HepG2 (cell line): Measurements from ENCODE around the gene TLE1. TPM values are rescaled to one million over a fixed set of nuclear protein-coding genes. Genes with fewer than 3 reads are reported as not detected.

ENCODE experiments used
- BCL6 ChIP-seq: IDR thresholded peaks from 2 replicates; pipeline ENCODE4 v1.6.1; 2016; ENCODE audit warnings: missing genetic modification reagents, missing compliant biosample characterization
- GATAD2A ChIP-seq: IDR thresholded peaks from 2 replicates; pipeline ENCODE4 v1.6.1; 2016
- GFI1 ChIP-seq: sonication (generic); formaldehyde crosslinking; IDR thresholded peaks from 2 replicates; pipeline ENCODE4 v1.5.0; 2020; ENCODE audit warnings: missing genetic modification reagents, mild to moderate bottlenecking, borderline replicate concordance
- NR2F6 ChIP-seq, 2 experiments: IDR thresholded peaks; 2 replicates each; pipeline ENCODE4 v1.6.1; 2016; ENCODE audit warnings: antibody characterized with exemption in 1 of 2, mild to moderate bottlenecking in 1 of 2
- ONECUT2 ChIP-seq: sonication (generic); formaldehyde crosslinking; IDR thresholded peaks from 2 replicates; pipeline ENCODE4 v1.4.0; 2020; ENCODE audit warnings: missing genetic modification reagents
- SALL1 ChIP-seq: sonication (generic); formaldehyde crosslinking; IDR thresholded peaks from 2 replicates; pipeline ENCODE4 v1.8.0; 2022; ENCODE audit warnings: mild to moderate bottlenecking, missing genetic modification reagents
- SOX13 ChIP-seq, 3 experiments: fragments of 450-650 bp in 1 of 3; sonication (generic) in 1 of 3; formaldehyde crosslinking in 1 of 3; IDR thresholded peaks in 2 of 3; conservative IDR thresholded peaks in 1 of 3; 2 replicates each; pipeline versions ENCODE4 v1.5.0 to v1.6.1; 2016 to 2020; ENCODE audit warnings: antibody characterized with exemption in 1 of 3, mild to moderate bottlenecking in 1 of 3, missing compliant biosample characterization in 1 of 3, missing genetic modification reagents in 1 of 3, moderate library complexity in 1 of 3
- ZFP1 ChIP-seq: IDR thresholded peaks from 2 replicates; pipeline ENCODE4 v1.6.1; 2016
- ZNF251 ChIP-seq: sonication (generic); formaldehyde crosslinking; IDR thresholded peaks from 2 replicates; pipeline ENCODE4 v1.9.0; 2021; ENCODE audit warnings: mild to moderate bottlenecking, missing genetic modification reagents
- ZNF296 ChIP-seq: sonication (generic); formaldehyde crosslinking; conservative IDR thresholded peaks from 2 replicates; pipeline ENCODE4 v1.5.0; 2020; ENCODE audit warnings: mild to moderate bottlenecking, missing genetic modification reagents
- ZNF354B ChIP-seq: sonication (generic); formaldehyde crosslinking; IDR thresholded peaks from 2 replicates; pipeline ENCODE4 v1.8.0; 2022; ENCODE audit warnings: mild to moderate bottlenecking, missing genetic modification reagents
- polyA plus RNA-seq, 8 experiments: library from polyadenylated mRNA; depleted of rRNA in 3 of 8; stranded (reverse) in 7 of 8; unstranded in 1 of 8; fragments of >200 nt; fragmentation: Illumina TruSeq in 4 of 8; extraction: Trizol in 4 of 8; gene quantifications; 2 replicates each; pipeline versions ENCODE4 v1.2.1 to v1.2.3, GENCODE V29; 2011 to 2016; ENCODE audit warnings: low read depth in 4 of 8, missing spikeins in 1 of 8, mixed read lengths in 1 of 8; ENCODE audit not compliant: insufficient read depth in 1 of 8
- total RNA-seq, 5 experiments: library from RNA; depleted of rRNA; stranded (reverse); fragments of >200 nt; fragmentation: Illumina TruSeq; extraction: Trizol; gene quantifications; 2 replicates each; pipeline ENCODE4 v1.2.3, GENCODE V29; 2016; ENCODE audit warnings: low read depth in 1 of 5
- TF ChIP-seq, protein P1 (sequence below): sonication (generic); formaldehyde crosslinking; IDR thresholded peaks from 2 replicates; pipeline ENCODE4 v1.4.0; 2020; ENCODE audit warnings: missing genetic modification reagents
- TF ChIP-seq, protein P2 (sequence below): sonication (generic); formaldehyde crosslinking; IDR thresholded peaks from 2 replicates; pipeline ENCODE4 v1.4.0; 2020; ENCODE audit warnings: missing genetic modification reagents, low read depth, mild to moderate bottlenecking, borderline replicate concordance
- TF ChIP-seq, protein P3 (sequence below): sonication (generic); formaldehyde crosslinking; IDR thresholded peaks from 2 replicates; pipeline ENCODE4 v1.8.0; 2022; ENCODE audit warnings: missing genetic modification reagents, mild to moderate bottlenecking, borderline replicate concordance
- TF ChIP-seq, protein P4 (sequence below): IDR thresholded peaks from 2 replicates; pipeline ENCODE4 v1.6.1; 2012; ENCODE audit warnings: inconsistent platforms
- TF ChIP-seq, protein P5 (sequence below): sonication (generic); formaldehyde crosslinking; IDR thresholded peaks from one replicate; pipeline ENCODE4 v1.5.1; 2020; ENCODE audit warnings: mild to moderate bottlenecking, missing genetic modification reagents; ENCODE audit errors: not compliant biosample characterization

The TLE1 gene
- total and polyA plus RNA-seq, 2 of the 13 experiments (the other 11 are each of a cell fraction or from before 2014, with no cell fraction given), result 35.9 to 109 TPM

DNA sequence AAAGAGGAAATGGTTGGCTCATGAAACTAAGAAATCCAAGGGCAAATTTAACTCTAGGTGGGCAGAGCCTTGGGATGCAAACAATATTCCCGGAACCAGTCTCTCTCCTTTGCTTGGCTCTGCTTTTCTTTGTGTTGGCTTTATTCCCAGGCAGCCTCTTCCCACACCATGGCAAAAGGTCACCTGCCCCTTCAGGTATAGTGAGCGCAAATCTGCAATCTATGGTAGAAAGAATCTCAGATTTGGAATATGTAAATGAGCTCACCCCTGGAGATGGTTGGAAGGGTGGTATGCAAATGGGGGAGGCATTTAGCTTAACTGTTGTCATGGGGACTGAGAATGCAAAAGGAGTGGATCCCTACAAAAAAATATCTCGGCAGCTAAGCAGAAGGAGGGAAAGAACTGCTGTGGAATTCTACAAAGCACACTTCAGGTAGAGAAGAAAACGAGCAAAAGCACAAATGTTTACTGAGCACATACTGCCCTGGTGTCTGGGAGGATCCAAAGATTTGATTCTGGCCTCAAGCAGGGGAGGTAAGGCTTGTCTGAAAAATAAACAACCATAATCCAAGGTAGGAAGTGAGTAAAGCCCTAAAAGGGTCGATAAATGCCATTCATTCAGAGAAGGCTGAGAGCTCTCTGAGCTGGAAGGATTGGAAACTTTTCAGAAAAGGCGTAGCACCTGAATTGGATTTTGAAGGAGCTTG lies 139.7 kb downstream of the TLE1 start (continued):
- TF ChIP-seq, protein P1, sequence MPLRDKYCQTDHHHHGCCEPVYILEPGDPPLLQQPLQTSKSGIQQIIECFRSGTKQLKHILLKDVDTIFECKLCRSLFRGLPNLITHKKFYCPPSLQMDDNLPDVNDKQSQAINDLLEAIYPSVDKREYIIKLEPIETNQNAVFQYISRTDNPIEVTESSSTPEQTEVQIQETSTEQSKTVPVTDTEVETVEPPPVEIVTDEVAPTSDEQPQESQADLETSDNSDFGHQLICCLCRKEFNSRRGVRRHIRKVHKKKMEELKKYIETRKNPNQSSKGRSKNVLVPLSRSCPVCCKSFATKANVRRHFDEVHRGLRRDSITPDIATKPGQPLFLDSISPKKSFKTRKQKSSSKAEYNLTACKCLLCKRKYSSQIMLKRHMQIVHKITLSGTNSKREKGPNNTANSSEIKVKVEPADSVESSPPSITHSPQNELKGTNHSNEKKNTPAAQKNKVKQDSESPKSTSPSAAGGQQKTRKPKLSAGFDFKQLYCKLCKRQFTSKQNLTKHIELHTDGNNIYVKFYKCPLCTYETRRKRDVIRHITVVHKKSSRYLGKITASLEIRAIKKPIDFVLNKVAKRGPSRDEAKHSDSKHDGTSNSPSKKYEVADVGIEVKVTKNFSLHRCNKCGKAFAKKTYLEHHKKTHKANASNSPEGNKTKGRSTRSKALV, result 0 out of 2 replicates have a peak, but pooled peaks have one; percentile 45
- TF ChIP-seq NR2F6 (IDR thresholded peaks at IDR 0.05) (peak; percentile 52), NR2F6 (CRISPR knock-in tag; IDR thresholded peaks at IDR 0.05) (0 out of 2 replicates have a peak, but pooled peaks have one; percentile 7), GATAD2A (CRISPR knock-in tag) (peak; percentile 89), ZNF251 (CRISPR knock-in tag) (no peak), SOX13 (IDR thresholded peaks at IDR 0.05) (no peak; the same call in 1 of the 2 replicates), SOX13 (CRISPR knock-in tag; conservative IDR thresholded peaks at IDR 0.05 in 1 of 2, IDR thresholded peaks at IDR 0.05 in 1 of 2) (peak in 1 of 2 experiments; percentile 73; a peak in 2 of 4 replicates), ZNF354B (CRISPR knock-in tag) (no peak), SALL1 (CRISPR knock-in tag) (peak; percentile 65; the same call in 1 of the 2 replicates), BCL6 (CRISPR knock-in tag) (peak; percentile 73), ZNF296 (no peak), ZFP1 (no peak), ONECUT2 (CRISPR knock-in tag) (peak; percentile 96), GFI1 (CRISPR knock-in tag) (peak; percentile 73)
- TF ChIP-seq, protein P2, sequence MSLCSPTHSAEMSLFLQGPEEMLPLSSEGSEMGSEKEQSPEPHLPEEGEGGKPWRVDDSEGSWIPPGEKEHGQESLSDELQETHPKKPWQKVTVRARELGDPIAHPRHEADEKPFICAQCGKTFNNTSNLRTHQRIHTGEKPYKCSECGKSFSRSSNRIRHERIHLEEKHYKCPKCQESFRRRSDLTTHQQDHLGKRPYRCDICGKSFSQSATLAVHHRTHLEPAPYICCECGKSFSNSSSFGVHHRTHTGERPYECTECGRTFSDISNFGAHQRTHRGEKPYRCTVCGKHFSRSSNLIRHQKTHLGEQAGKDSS (CRISPR knock-in tag), result peak; percentile 89
- TF ChIP-seq, protein P3, sequence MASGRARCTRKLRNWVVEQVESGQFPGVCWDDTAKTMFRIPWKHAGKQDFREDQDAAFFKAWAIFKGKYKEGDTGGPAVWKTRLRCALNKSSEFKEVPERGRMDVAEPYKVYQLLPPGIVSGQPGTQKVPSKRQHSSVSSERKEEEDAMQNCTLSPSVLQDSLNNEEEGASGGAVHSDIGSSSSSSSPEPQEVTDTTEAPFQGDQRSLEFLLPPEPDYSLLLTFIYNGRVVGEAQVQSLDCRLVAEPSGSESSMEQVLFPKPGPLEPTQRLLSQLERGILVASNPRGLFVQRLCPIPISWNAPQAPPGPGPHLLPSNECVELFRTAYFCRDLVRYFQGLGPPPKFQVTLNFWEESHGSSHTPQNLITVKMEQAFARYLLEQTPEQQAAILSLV (CRISPR knock-in tag), result no peak
- TF ChIP-seq, protein P4, sequence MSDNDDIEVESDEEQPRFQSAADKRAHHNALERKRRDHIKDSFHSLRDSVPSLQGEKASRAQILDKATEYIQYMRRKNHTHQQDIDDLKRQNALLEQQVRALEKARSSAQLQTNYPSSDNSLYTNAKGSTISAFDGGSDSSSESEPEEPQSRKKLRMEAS, result no peak
- TF ChIP-seq, protein P5, sequence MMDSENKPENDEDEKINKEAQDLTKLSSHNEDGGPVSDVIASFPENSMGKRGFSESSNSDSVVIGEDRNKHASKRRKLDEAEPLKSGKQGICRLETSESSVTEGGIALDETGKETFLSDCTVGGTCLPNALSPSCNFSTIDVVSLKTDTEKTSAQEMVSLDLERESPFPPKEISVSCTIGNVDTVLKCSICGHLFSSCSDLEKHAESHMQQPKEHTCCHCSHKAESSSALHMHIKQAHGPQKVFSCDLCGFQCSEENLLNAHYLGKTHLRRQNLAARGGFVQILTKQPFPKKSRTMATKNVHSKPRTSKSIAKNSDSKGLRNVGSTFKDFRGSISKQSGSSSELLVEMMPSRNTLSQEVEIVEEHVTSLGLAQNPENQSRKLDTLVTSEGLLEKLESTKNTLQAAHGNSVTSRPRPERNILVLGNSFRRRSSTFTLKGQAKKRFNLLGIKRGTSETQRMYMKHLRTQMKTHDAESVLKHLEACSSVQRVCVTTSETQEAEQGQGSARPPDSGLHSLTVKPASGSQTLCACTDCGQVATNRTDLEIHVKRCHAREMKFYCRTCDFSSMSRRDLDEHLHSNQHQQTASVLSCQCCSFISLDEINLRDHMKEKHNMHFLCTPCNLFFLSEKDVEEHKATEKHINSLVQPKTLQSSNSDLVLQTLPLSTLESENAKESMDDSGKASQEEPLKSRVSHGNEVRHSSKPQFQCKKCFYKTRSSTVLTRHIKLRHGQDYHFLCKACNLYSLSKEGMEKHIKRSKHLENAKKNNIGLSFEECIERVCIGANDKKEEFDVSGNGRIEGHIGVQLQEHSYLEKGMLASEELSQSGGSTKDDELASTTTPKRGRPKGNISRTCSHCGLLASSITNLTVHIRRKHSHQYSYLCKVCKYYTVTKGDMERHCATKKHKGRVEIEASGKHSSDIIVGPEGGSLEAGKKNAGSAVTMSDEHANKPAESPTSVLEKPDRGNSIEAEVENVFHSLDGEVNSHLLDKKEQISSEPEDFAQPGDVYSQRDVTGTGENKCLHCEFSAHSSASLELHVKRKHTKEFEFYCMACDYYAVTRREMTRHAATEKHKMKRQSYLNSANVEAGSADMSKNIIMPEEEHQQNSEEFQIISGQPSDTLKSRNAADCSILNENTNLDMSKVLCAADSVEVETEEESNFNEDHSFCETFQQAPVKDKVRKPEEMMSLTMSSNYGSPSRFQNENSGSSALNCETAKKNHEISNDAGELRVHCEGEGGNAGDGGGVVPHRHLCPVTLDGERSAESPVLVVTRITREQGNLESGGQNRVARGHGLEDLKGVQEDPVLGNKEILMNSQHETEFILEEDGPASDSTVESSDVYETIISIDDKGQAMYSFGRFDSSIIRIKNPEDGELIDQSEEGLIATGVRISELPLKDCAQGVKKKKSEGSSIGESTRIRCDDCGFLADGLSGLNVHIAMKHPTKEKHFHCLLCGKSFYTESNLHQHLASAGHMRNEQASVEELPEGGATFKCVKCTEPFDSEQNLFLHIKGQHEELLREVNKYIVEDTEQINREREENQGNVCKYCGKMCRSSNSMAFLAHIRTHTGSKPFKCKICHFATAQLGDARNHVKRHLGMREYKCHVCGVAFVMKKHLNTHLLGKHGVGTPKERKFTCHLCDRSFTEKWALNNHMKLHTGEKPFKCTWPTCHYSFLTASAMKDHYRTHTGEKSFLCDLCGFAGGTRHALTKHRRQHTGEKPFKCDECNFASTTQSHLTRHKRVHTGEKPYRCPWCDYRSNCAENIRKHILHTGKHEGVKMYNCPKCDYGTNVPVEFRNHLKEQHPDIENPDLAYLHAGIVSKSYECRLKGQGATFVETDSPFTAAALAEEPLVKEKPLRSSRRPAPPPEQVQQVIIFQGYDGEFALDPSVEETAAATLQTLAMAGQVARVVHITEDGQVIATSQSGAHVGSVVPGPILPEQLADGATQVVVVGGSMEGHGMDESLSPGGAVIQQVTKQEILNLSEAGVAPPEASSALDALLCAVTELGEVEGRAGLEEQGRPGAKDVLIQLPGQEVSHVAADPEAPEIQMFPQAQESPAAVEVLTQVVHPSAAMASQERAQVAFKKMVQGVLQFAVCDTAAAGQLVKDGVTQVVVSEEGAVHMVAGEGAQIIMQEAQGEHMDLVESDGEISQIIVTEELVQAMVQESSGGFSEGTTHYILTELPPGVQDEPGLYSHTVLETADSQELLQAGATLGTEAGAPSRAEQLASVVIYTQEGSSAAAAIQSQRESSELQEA (CRISPR knock-in tag), result no peak
